K562 (cell line): ENCODE measurements around the gene HAUS5. TPM values are rescaled to one million over a fixed set of nuclear protein-coding genes. Genes with fewer than 3 reads are reported as not detected.

ENCODE experiments used
- ATAC-seq: fragments of 200-7000 bp; cut with Tn5 transposase; 3 replicates; pipeline ENCODE4 v1.9.1; 2020; ENCODE audit warnings: moderate library complexity
- BruUV-seq: library from RNA; stranded (reverse); fragments of 400-500 nt; replicated peaks from 2 replicates; lab custom pipeline; 2021; lab: Mats Ljungman, UMichigan
- CTCF ChIA-PET: fragments of 300-600 bp; formaldehyde crosslinking; extraction: SDS; loops from one replicate; lab custom pipeline; 2021; ENCODE audit warnings: low intra/inter-chr PET ratio; lab: Yijun Ruan, JAX
- POLR2A ChIA-PET: fragments of 300-600, 350-650 bp; sonication (Branson Sonifier 250); formaldehyde crosslinking; extraction: SDS; loops from one replicate; lab custom pipeline; 2021; ENCODE audit warnings: antibody characterized with exemption, inconsistent platforms; lab: Yijun Ruan, JAX
- DNase-seq, 4 experiments: peaks; one replicate each; pipeline versions ENCODE4 v3.0.0 to v3.0.0-alpha.2; 2011 to 2018; ENCODE audit warnings: low spot score in 3 of 4, mixed read lengths in 3 of 4; ENCODE audit errors: extremely low read depth in 1 of 4
- FAIRE-seq: peaks from 2 replicates; lab custom pipeline; 2011; peaks lifted over from hg19 to GRCh38; lab: Jason Lieb, UNC
- H2AFZ ChIP-seq: 2 replicates; pipeline ENCODE4 v1.6.0; 2011; ENCODE audit warnings: low read depth, low read length, control low read depth, inconsistent platforms
- H3K27ac ChIP-seq: fragments of 200-600 bp; 3 replicates; pipeline ENCODE4 v1.8.0; 2011; ENCODE audit warnings: low read depth, mild to moderate bottlenecking, control low read depth, inconsistent platforms, low read length, moderate library complexity, mixed read lengths; ENCODE audit errors: extremely low read depth
- H3K27me3 ChIP-seq, 2 experiments: fragments of 300-600 bp in 1 of 2; 2 replicates in 1 of 2; 3 replicates in 1 of 2; pipeline versions ENCODE4 v1.6.0 to v1.8.0; 2011; ENCODE audit warnings: inconsistent platforms in 2 of 2, low read length in 2 of 2, mild to moderate bottlenecking in 1 of 2, mixed read lengths in 1 of 2, moderate library complexity in 1 of 2; ENCODE audit not compliant: control insufficient read depth in 2 of 2, insufficient read depth in 2 of 2
- H3K36me3 ChIP-seq: fragments of 300-600 bp; 3 replicates; pipeline ENCODE4 v1.8.0; 2011; ENCODE audit warnings: mild to moderate bottlenecking, low read length, inconsistent platforms; ENCODE audit not compliant: control insufficient read depth, insufficient read depth
- H3K4me1 ChIP-seq, 2 experiments: fragments of 200-600 bp in 1 of 2; replicated peaks in 1 of 2; 2 replicates in 1 of 2; 3 replicates in 1 of 2; pipeline versions ENCODE4 v1.5.1 to v1.8.0; 2011; ENCODE audit warnings: inconsistent platforms in 2 of 2, low read length in 2 of 2, mild to moderate bottlenecking in 1 of 2, mixed read lengths in 1 of 2, moderate library complexity in 1 of 2; ENCODE audit not compliant: control insufficient read depth in 2 of 2, insufficient read depth in 2 of 2
- H3K4me2 ChIP-seq: 2 replicates; pipeline ENCODE4 v1.6.1; 2011; ENCODE audit warnings: low read length, control low read depth, inconsistent platforms, mixed read lengths; ENCODE audit not compliant: insufficient read depth
- H3K4me3 ChIP-seq: fragments of 200-600 bp; sonication (generic), shearing (Covaris generic); 2 replicates; pipeline ENCODE4 v1.5.1; 2016; ENCODE audit warnings: control low read depth, inconsistent platforms
- H3K79me2 ChIP-seq: fragments of 200-600 bp; 3 replicates; pipeline ENCODE4 v1.8.0; 2011; ENCODE audit warnings: low read length, inconsistent platforms; ENCODE audit not compliant: control insufficient read depth, insufficient read depth
- H3K9ac ChIP-seq, 2 experiments: 2 replicates each; pipeline versions ENCODE4 v1.6.0 to v1.6.1; 2011; ENCODE audit warnings: low read depth in 2 of 2, low read length in 2 of 2, control low read depth in 1 of 2, inconsistent platforms in 1 of 2, mild to moderate bottlenecking in 1 of 2, mixed read lengths in 1 of 2; ENCODE audit not compliant: insufficient read depth in 1 of 2
- H3K9me1 ChIP-seq: one replicate; pipeline ENCODE4 v1.6.0; 2011; ENCODE audit warnings: inconsistent platforms, mild to moderate bottlenecking, low read length, moderate library complexity; ENCODE audit not compliant: control insufficient read depth, insufficient read depth
- H3K9me3 ChIP-seq: replicated peaks from 2 replicates; pipeline ENCODE4 v1.5.1; 2011; ENCODE audit warnings: low read depth, low read length, inconsistent platforms; ENCODE audit not compliant: control insufficient read depth, insufficient read depth
- H4K20me1 ChIP-seq: replicated peaks from 2 replicates; pipeline ENCODE4 v1.6.1; 2011; ENCODE audit warnings: low read length, inconsistent platforms, mixed read lengths; ENCODE audit not compliant: control insufficient read depth, insufficient read depth
- BCOR ChIP-seq: fragments of 450-650 bp; IDR thresholded peaks from 2 replicates; pipeline ENCODE4 v1.6.1; 2016
- BRCA1 ChIP-seq, 2 experiments: fragments of 450-650 bp in 1 of 2; sonication (generic) in 1 of 2; formaldehyde crosslinking in 1 of 2; IDR thresholded peaks; 2 replicates each; pipeline versions ENCODE4 v1.5.0 to v1.6.1; 2017 to 2020; ENCODE audit warnings: mild to moderate bottlenecking in 1 of 2, missing genetic modification reagents in 1 of 2
- COPS2 ChIP-seq: fragments of 450-650 bp; conservative IDR thresholded peaks from 2 replicates; pipeline ENCODE4 v1.6.1; 2016; ENCODE audit warnings: mild to moderate bottlenecking, moderate library complexity
- EGR1 ChIP-seq: fragments of 450-650 bp; conservative IDR thresholded peaks from 2 replicates; pipeline ENCODE4 v1.6.1; 2017; ENCODE audit warnings: mild to moderate bottlenecking
- ELF2 ChIP-seq: fragments of 250-450 bp; sonication (Bioruptor Pico); IDR thresholded peaks from 2 replicates; pipeline ENCODE4 v1.5.0; 2021; ENCODE audit warnings: mild to moderate bottlenecking
- FOS ChIP-seq: IDR thresholded peaks from 3 replicates; pipeline ENCODE4 v1.6.1; 2011; ENCODE audit not compliant: insufficient read length; ENCODE audit errors: extremely low read depth
- MTA2 ChIP-seq: fragments of 450-650 bp; IDR thresholded peaks from 2 replicates; pipeline ENCODE4 v1.6.1; 2016; ENCODE audit warnings: low read depth
- NCOR1 ChIP-seq: fragments of 450-650 bp; IDR thresholded peaks from 2 replicates; pipeline ENCODE4 v1.6.1; 2016; ENCODE audit warnings: mild to moderate bottlenecking, moderate library complexity
- NFYB ChIP-seq: IDR thresholded peaks from 2 replicates; pipeline ENCODE4 v1.6.1; 2011; ENCODE audit warnings: mild to moderate bottlenecking, moderate library complexity; ENCODE audit not compliant: insufficient read length; ENCODE audit errors: extremely low read depth
- NRF1 ChIP-seq, 2 experiments: fragments of 450-650 bp; IDR thresholded peaks in 1 of 2; conservative IDR thresholded peaks in 1 of 2; 2 replicates each; pipeline ENCODE4 v1.6.1; 2014; ENCODE audit warnings: mild to moderate bottlenecking in 2 of 2
- PCBP1 ChIP-seq: fragments of 200-400 bp; formaldehyde crosslinking; IDR thresholded peaks from 2 replicates; pipeline ENCODE4 v1.6.1; 2018; ENCODE audit warnings: mild to moderate bottlenecking, low read depth, low read length; ENCODE audit not compliant: poor library complexity, severe bottlenecking
- PKNOX1 ChIP-seq: fragments of 450-650 bp; IDR thresholded peaks from 2 replicates; pipeline ENCODE4 v1.6.1; 2016
- SP1 ChIP-seq: sonication (generic); formaldehyde crosslinking; IDR thresholded peaks from 2 replicates; pipeline ENCODE4 v1.8.1; 2022; ENCODE audit warnings: mild to moderate bottlenecking, missing genetic modification reagents
- SPI1 ChIP-seq: IDR thresholded peaks from 2 replicates; pipeline ENCODE4 v1.6.1; 2011; ENCODE audit warnings: low read depth, low read length, control low read depth, borderline replicate concordance
- XRCC5 ChIP-seq: fragments of 200-400 bp; formaldehyde crosslinking; IDR thresholded peaks from 2 replicates; pipeline ENCODE4 v1.6.1; 2017; ENCODE audit warnings: low read depth, mild to moderate bottlenecking, low read length
- WGBS: fragments of 100-300 bp; shearing (Covaris generic); methylation state at CpG from one replicate; pipeline ENCODE4 v1.1.6; 2016; ENCODE audit warnings: low coverage, mixed read lengths; ENCODE audit not compliant: insufficient coverage; ENCODE audit errors: missing lambda C conversion rate; 5-methylcytosine and 5-hydroxymethylcytosine counted together
- in situ Hi-C: fragments of 300-500 bp; cut with MboI; formaldehyde crosslinking; loops from 4 replicates; pipeline ENCODE4 v1.15.0; 2018; ENCODE audit warnings: inconsistent platforms, mixed read lengths
- intact Hi-C: fragments of 100-400 bp; cut with micrococcal nuclease; formaldehyde crosslinking; loops from 2 replicates; pipeline ENCODE4 v1.14.2; 2022
- polyA plus RNA-seq, 8 experiments: library from polyadenylated mRNA; depleted of rRNA in 4 of 8; stranded (reverse) in 5 of 8; unstranded in 3 of 8; fragments of >200 nt; fragmentation: Nextera tagmentation in 2 of 8; fragmentation: Illumina TruSeq in 1 of 8; extraction: Ambion mirVana in 2 of 8; extraction: Trizol in 1 of 8; gene quantifications; 2 replicates each; pipeline versions ENCODE4 v1.2.1 to v1.2.3, GENCODE V29; 2011 to 2014; ENCODE audit warnings: inconsistent platforms in 1 of 8, missing spikeins in 1 of 8
- total RNA-seq, 7 experiments: library from RNA; depleted of rRNA in 6 of 7; stranded (reverse); fragments of >200 nt in 6 of 7; fragmentation: Illumina TruSeq in 2 of 7; extraction: Trizol in 2 of 7; gene quantifications; 2 replicates each; pipeline versions ENCODE4 v1.2.1 to v1.2.3, GENCODE V29; 2011 to 2021; ENCODE audit warnings: low replicate concordance in 1 of 7

The HAUS5 gene
- total and polyA plus RNA-seq, 9 of the 15 experiments (the other 6 are each of a cell fraction or from before 2014, with no cell fraction given), result 3.5 to 41.3 (median 14.2) TPM

GRCh38 chr19:35578707-35579106 is 33.8 kb upstream of the HAUS5 start (continued):
- TF ChIP-seq NCOR1 (no peak), MTA2 (no peak), XRCC5 (no peak)

DNA sequence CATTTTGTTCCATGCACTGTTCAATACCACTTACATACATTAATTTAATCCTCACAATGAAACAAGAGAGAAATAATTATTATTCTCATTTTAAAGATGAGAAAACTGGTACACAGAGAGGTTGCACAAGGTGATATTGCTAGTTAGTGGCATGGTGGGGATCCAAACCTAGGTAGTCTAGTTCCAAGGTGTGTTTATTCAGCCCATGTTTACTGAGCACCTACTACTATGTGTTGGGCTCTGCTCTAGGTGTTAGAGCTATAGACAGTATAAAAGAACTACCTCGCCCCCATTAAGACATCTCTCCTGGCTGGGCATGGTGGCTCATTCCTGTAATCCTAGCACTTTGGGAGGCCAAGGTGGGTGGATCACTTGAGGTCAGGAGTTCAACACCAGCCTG is 29.8 kb upstream of the HAUS5 start:
- H3K9ac ChIP-seq, result no peak overlapping the region
- peaks cover 0 to 6% of the 10 kb centered on the region in 2 experiments; a peak in 3 of 5 replicates for H3K4me1 ChIP-seq
- H2AFZ ChIP-seq, result no peak overlapping the region
- H3K9me3 ChIP-seq, result no peaks in the 10 kb centered on the region
- 0% methylated on average over 1 of the region's 1 CpG for whole genome bisulfite sequencing
- CTCF ChIA-PET, result no interaction called here
- ATAC-seq (no peak), FAIRE-seq (no peak)
- H3K79me2 ChIP-seq, result no peaks in the 10 kb centered on the region
- intact Hi-C loops (no loop called here), in situ Hi-C loops (no loop called here)
- H3K9me1 ChIP-seq, result no peaks in the 10 kb centered on the region
- H3K27ac ChIP-seq, result no peak overlapping the region
- POLR2A ChIA-PET, result no interaction called here
- H3K36me3 ChIP-seq, result no peaks in the 10 kb centered on the region
- BruUV-seq, result no TSS peak
- no peak overlapping the region for H3K4me2 ChIP-seq
- TF ChIP-seq BRCA1 (IDR thresholded peaks at IDR 0.05), result no peak
- no peak for TF ChIP-seq BRCA1 (CRISPR knock-in tag; IDR thresholded peaks at IDR 0.05)
- TF ChIP-seq, all 486 proteins: peak for 0
- DNase-seq, result no peak
- Histone ChIP-seq H3K4me3 (no peak overlapping the region), H4K20me1 (no peaks in the 10 kb centered on the region), H3K27me3 (peaks cover 4 to 16% of the 10 kb centered on the region in 2 experiments; a peak in 3 of 5 replicates)

GRCh38 chr19:35585848-35586247 is 26.7 kb upstream of the HAUS5 start, which contains the start of gene PMIS2:
Gene PMIS2 (plus strand): TSS chr19:35586173. CDS start chr19:35586260, 87 bp downstream.
- peak; percentile 90 for FAIRE-seq
- Histone ChIP-seq H4K20me1 (no peaks in the 10 kb centered on the region), H3K27ac (no peak within 1 kb of the TSS), H3K9me1 (no peaks in the 10 kb centered on the region), H2AFZ (0 out of 2 replicates have a peak within 1 kb of the TSS, but pooled peaks have one; percentile 55), H3K4me1 (peaks cover 0 to 6% of the 10 kb centered on the region in 2 experiments; a peak in 3 of 5 replicates), H3K9me3 (no peaks in the 10 kb centered on the region), H3K79me2 (no peaks in the 10 kb centered on the region), H3K9ac (no peak within 1 kb of the TSS), H3K27me3 (peaks cover 4 to 16% of the 10 kb centered on the region in 2 experiments; a peak in 3 of 5 replicates), H3K4me3 (no peak within 1 kb of the TSS), H3K36me3 (no peaks in the 10 kb centered on the region), H3K4me2 (no peak within 1 kb of the TSS)
- DNase-seq, result peak; percentile 75 to 96 (median 92)
- ChIA-PET CTCF (no interaction called here), POLR2A (interaction anchor here (0.6 to 1.0 kb wide), 2 partner anchors 21 to 50 kb away, joined by 3 read pairs; no protein-coding TSS in a partner anchor)
- intact Hi-C loops (no loop called here), in situ Hi-C loops (no loop called here)
- ATAC-seq, result peak; percentile 100
- WGBS, result 10% methylated on average over 13 of the region's 16 CpGs
- no TSS peak for BruUV-seq
- TF ChIP-seq BCOR (no peak), FOS (peak; percentile 69), SP1 (CRISPR knock-in tag) (peak; percentile 55; the same call in 1 of the 2 replicates), NRF1 (conservative IDR thresholded peaks at IDR 0.05 in 1 of 2, IDR thresholded peaks at IDR 0.05 in 1 of 2) (peak in 1 of 2 experiments; percentile 28; a peak in 1 of 4 replicates), PCBP1 (no peak), EGR1 (0 out of 2 replicates have a peak, but pooled peaks have one; percentile 34), NFYB (peak; percentile 94), SPI1 (0 out of 2 replicates have a peak, but pooled peaks have one; percentile 4), PKNOX1 (peak; percentile 35; the same call in 1 of the 2 replicates), COPS2 (no peak), ELF2 (CRISPR knock-in tag) (no peak)
